Epidermal melanocyte (primary cell): Measurements from ENCODE around the gene COL24A1.
"Not testable (repeated sequence)": the region's sequence is repeated elsewhere in the genome, so short reads cannot be mapped to it uniquely, and the experiment has no call there.

Experiments used
- DNase-seq: peaks from one replicate; pipeline ENCODE4 v3.0.0; 2011; ENCODE audit warnings: low spot score; ENCODE audit not compliant: insufficient read length

COL24A1 gene

DNA sequence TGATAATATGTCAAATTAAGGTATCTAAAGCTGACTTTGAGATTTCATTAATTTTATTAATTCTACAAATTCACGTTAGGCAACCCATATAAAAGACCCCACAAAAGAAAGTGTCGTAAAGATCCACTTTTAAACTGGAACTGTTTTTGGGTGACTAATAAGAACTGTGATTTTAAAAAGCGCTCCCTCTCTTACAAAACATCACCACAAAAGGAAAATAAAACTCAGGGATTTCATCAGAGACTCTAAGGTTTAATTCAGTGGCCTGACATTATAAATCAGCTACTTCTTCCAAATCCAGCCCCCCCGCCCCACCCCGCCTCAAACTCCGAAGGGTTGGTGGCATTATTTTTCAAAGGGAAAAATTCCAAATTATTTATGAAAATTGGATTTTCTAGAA lies 2.7 kb downstream of the COL24A1 start:
- DNase-seq, result no peak

DNA sequence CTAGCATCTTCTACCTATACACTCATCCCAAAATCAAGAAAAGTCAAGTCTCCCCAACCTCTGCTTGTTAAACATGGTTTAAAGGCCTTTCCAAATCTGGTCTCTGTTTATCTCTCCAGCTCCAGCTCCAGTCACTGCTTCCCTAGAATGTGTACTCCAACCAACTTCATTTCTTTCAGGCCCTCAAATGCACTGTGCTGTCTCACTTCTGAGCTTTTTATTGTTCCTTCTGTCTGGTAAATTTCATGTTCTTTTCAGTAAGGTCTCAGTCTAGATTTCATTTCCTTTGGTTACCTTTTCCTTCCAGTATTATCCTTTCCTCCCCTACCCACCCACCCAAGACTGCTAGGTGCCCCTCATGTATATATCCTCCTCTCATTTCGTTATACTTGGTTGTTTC lies 3.7 kb downstream of the COL24A1 start:
- DNase-seq, result no peak

DNA sequence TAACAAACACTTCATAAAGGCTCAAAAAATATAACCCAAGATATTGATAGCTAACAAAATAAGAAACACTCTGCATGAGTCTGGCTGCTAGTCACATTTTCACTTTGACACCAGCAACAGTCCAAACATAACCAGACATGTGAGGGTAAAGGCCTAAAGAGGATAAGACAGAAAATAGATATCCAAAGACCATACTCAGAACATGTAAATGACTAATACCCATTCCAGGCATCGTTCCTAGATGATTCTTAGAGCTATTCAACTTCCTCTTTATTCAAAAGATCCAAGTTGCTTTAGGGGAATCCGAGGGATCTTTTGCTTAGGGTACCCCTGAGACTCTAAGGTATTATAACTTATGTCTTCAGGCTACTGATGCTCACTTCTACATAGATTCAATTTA lies 5.1 kb downstream of the COL24A1 start:
- DNase-seq, result no peak

DNA sequence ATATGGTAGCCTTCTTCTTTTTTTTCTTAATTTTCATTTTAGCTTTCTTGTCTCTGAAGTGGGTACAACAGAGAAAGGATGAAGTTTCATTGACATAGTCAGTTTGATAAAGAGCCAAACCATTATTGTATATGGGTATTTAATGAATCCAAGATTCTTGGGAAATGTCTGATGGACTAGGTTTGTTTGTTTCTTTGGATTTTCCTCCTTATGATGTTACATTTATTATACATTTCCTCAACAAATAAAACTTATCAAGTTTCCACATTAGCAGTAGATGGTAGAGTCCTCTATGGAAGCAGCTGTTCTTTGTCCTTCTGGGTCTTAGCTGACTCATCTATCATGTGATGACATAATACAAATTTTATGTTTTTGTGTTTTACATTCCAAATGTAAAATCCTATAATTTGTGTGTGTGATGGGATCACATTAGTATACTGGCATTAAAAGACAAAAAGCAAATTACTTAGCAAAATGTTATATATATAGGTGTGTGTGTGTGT lies 6.0 kb downstream of the COL24A1 start:
- no peak for DNase-seq

DNA sequence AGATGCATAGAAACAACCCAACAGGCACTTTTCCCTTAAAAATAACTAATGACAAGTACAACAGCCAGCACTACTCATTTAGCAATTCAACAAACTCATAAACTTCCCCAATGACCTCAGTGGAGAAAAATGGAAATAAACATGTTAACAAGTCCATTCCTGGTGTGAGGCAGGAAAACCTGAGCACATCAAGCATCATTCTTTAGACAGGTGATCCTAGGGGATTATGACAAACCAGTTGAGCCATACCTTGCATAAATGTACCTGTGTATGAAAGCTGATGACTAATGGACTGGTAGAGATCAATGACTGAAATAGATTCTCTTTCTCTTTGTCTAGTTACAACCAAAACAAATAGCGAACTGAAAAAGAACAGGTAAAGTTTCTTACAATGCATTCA lies 7.0 kb downstream of the COL24A1 start:
- no peak for DNase-seq

DNA sequence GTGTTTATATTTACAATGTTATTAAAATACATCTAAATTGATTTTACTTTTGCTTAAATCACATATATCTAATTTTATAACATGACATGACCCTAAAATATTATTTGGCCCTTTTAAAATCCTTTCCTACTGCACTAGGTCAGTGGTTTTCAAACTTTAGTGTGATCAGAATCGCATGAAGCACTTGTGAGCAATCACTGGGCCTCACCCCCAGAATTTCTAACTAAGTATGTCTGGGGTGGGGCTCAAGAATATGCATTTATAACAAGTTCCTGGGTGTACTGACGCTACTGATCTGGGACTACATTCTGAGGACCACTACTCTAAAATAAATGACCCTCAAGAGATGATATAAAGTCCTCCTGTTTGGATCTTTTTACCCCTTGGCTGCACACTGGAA lies 8.8 kb downstream of the COL24A1 start:
- no peak for DNase-seq

DNA sequence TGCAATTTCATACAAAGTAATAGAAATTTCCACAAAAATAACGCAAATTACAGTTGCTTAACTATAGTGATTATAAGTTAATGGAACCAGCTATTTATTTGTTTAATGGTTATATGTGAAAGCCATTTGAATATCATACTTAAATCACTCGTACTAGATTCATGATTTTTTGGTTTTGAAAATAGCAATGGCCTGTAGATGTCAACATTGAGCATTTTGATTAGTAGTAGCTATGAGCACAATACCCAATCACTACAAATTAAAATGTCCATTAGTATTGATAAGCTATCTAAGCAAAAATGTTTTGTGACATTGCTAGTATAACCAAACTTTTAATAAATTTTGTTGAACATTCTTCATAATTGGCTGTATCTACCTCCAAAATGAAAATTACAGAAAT lies 10.0 kb downstream of the COL24A1 start:
- no peak for DNase-seq

DNA sequence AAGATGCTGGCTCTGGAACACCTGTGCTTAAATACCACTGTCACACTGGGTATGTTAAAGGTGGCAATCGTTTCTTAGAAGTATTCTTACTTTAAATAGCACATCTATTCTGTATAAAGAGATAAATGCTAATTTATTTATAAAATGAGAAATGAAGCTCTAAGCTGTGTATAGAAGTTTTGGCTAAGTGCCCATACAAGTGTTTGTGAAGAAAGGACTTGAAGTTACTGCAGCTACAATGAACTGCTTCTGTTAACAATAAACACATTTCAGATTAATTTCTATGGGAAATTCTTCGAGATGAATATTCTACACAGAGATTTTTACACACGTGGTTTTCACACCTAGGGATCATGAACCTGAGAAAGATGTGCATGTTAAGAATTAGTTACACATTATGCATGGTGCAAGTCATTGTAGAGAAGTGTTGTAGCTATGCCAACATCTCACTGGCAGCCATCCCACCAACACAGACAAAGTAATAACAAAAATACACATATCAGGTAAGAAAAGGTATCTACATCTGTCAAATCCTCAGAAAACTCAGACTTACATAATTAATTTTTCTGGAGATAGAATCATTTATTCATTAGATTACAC lies 16.2 kb downstream of the COL24A1 start:
- DNase-seq, result no peak

DNA sequence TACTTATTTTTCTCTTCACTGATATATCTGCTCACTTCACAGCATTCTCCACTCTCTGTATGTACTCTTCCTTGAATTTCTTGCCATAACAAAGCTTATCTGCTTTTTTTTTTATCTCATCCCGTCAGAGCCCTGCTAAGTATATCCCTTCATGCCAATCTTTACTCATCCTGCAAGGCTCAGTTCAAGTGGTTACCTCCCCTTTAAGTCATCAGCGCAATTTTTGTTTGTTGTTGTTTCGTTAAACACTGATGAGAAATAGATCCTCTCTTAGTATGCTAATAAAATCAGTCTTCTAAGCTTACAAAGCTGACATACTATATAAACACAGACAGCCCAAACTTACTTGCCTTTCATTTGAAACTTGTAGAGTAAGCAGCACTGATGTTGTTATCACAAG lies 17.8 kb downstream of the COL24A1 start:
- DNase-seq, result no peak

DNA sequence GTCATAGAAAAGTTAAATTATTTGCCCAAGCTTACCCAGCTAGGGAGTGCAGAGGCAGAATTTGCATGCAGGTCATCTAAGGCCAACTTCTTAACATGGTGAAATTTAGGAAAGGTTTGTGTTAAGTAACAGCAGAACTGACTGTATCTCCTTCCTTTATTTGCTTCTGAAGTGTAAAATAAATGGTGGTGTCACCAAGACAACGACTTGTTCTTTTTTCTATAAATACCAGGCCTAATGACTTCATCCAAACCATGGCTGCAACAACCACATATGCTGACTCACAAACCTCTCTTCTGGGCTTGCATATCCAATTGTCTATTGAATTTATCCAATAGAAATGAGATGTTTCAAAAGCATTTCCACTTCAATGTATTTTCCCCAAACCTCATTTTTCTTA lies 19.1 kb downstream of the COL24A1 start:
- DNase-seq, result no peak

DNA sequence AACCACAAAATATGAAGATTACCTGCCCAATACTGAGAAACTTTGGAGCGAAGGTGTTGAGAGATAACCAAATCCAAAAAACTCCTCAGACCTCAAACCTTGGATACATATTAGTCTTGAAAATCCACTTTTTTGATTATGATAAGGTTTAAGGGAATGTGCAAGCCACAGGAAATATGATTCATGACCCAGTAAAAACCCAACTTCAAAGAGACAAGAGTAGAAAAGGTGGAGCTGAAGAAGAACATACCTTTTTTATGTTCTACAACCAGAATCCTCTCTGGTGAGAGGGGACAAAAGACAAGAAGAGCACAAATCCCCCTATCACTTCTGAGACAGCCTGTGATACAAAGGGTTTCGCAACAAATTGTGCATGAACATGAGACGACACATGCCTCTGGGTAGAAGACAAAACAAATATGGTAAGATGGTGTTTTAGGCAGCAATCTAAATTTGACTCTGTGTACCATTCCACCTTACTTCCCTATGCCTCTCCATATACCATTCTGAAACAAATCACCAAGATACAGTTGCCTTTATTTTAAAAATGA lies 37.3 kb downstream of the COL24A1 start:
- no peak for DNase-seq

DNA sequence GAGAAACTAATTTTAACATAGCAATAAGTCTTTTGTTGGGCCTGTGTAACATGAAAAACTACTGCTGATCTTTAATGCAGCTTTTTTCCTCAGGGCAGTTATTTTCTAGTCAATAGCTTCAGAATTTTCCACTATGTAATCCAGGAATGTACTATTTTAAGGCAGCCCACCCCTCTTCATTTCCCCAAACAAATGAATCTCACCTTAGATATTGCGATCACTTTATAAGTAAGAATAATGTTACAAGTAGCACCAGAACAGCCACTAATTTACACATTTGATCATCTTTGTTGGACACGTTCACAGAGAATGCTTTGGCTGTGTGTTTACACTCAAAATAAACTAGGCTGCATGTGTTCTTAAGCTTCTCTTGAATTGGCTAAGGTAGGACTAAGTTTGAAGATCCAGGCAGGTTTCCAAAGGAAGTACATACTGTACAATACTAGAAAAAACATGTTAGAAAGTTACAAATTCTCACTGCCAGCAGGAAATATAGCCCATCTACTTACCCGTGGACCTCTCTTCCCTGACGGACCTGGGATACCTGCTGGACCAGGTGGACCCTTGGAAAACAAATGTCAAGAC lies 41.7 kb downstream of the COL24A1 start:
- DNase-seq, result no peak

DNA sequence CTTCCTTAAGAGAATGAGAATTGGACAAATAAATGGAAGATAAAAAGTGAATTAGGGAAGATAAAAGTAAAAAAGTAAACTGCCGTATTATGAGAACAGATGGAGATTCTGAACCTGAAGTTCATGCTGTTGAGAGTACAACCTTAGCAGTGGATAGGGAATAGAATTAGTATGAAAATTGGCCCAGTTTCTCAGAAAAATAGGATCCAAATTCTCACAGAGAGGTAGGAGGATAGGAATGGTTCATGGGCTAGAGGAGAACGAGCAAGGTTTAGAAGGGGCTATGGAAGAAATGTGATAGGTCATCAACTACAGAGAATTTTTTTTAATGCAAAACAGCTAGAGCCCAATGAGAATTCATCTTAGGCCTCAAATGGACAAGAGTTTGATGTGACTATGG lies 42.3 kb downstream of the COL24A1 start:
- DNase-seq, result no peak

DNA sequence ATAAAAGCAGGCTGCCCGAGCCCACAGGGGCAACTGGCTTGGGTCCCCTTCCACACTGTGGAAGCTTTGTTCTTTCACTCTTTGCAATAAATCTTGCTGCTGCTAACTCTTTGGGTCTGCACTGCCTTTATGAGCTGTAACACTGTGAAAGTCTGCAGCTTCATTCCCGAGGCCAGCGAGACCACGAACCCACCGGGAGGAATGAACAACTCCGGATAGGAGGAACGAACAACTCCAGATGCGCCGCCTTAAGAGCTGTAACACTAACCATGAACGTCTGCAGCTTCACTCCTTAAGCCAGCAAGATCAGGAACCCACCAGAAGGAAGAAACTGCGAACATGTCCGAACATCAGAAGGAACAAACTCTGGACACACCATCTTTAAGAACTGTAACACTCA lies 45.0 kb downstream of the COL24A1 start:
- DNase-seq, result not testable (repeated sequence)

DNA sequence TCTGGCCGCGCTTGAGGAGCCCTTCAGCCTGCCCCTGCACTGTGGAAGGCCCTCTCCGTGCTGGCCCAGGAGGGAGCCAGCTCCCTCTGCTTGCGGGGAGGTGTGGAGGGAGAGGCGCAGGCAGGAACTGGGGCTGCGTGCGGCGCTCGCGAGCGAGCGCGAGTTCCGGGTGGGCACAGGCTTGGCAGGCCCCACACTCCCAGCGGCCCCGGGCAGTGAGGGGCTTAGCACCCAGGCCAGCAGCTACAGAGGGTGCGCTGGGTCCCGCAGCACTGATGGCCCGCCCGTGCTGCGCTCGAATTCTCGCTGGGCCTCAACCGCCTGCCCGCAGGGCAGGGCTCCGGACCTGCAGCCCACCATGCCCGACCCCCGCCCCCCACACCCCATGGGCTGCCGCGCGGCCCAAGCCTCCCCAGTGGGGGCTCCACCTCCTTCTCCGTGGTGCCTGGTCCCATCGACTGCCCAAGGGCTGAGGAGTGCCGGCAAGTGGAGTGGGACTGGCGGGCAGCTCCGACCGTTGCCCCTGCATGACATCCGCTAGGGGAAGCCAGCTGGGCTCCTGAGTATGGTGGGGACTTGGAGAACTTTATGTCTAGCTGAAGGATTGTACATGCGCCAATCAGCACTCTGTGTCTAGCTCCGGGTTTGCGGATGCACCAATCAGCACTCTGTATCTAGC lies 46.0 kb downstream of the COL24A1 start:
- DNase-seq, result no peak

DNA sequence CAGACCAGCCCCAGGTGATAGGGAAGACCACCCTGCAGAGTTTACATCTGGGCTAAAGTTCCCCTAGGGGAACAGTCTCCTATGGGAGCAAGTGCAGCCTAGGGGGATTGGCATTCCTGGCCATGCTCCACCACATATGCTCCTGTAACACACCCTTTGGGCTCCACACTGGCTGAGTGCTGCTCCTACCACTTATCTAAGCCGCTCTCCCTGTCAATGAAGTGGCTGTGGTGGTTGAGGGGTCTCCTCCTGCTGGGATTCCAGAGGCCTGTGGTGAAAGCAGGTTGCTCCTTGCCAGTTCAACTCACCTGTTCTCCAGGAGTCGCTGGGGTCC lies 51.1 kb downstream of the COL24A1 start:
- DNase-seq, result no peak

DNA sequence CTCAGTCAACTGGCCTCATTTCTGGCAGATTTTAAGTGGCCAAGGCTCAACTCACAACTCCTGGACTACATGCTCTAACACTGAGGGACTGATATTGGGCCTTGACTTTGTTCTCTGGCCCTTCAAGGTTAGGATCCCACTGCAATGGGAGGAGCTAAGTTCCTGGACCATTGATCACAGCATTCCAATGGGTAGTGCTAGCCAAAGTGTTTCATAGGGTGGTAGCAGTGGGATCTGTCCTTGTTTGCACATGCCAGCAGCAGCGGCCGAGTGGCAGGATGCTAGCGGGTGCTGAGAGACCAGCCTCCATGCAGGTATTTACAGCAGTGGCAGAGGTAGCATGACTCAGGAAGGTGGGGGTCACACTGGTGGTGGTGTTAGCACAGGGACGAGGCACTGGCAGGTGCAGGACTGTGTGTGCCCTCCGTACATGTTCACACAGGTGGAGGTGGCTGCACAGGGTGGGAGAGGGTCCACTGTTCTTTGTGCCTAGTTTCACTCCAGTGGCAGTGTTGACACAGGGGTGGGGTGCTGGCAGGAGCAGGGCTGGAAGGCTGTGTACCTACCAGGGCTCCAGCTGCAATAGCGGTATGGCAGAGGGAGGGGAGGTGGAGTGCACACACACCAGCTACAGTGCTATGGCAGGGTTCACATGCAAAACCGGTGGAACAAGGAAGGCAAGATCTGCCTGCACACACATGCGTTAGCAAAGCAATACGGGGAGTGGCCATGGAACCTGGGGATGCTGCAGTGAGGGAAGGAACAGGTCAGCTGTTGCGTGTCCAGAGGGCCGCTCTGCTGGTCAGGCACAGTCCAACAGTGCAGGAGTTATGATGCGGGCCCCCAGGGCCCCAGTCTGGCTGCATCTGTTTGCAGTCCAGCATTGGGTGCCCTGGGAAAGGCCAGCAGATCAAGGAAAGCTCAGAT lies 51.7 kb downstream of the COL24A1 start:
- no peak for DNase-seq

DNA sequence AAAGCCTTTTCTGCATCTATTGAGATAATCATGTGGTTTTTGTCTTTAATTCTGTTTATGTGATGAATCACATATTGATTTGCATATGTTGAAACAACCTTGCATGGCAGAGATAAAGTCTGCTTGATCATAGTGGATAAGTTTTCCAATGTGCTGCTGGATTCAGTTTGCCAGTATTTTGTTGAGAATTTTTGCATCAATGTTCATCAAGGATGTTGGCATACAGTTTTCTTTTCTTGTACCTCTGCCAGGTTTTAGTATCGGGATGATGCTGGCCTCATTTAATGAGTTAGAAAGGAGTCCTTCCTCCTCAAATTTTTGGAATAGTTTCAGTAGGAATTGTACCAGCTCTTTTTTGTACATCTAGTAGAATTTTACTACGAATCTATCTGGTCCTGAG lies 55.0 kb downstream of the COL24A1 start:
- no peak for DNase-seq

DNA sequence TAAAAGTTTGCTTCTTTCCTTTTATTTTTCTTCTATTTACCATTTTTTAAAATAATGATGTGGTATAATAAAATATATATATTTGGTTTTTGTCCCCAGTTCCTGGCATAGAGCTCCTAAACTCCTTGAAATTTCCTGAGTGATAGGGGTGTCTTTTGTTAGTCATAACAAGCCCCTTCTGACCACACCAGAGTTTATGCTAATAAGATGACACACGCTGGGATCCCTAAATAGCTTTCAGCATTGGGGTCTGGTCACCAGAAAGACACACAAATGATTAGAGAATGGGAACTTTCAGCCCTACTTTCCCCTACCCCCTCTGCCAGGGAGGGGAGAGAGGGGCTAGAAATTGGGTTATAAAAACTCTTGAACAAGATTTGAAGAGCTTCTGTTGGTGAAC lies 56.2 kb downstream of the COL24A1 start:
- DNase-seq, result no peak

DNA sequence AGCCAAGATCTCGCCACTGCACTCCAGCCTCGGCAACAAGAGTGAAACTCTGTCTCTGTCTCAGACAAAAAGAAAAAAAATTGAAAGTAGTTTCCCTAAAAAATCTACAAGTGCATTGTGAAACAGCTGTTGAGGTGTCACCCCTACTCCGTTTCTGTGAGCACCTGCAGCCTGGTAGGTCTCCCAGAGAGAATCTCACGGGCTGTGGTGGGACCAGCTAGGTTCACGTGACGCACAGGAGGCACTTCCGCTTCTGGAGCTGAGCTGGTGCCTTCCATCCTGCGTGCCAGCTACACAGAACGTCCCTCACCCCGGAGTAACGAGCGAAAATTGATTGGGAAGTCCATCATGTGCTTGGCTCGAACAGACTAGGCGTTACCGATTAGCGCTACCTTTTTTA lies 66.8 kb downstream of the COL24A1 start:
- DNase-seq, result no peak

DNA sequence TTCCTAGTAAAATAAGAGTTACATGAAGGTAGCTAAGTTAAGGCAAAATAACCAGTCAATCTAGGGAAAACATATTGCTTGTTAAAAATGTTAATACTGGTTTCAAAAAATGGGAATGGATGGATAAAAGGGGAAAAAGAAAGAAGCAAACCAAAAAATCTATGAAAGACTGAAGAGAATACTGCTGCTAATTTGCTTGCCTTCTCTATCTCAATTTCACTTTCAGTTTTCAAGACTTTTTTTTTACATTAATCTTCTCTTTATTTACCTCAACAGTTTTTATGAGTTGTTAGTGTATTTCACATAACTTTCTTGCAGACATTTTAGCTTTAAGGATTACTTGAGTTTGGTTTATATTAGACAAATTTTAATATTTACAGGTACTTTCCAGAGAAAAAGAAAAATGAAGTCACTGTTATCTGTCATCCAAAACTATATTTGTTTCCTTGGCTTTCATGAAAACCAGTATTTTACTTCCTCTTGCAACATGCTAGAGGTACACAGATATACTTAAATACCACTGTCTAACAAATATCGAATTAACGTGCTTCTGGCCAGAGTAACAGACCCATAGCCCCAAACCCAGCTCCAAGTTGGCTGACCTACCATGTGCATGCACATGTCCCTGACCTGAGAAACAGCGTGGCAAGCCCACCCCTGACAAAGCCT lies 70.7 kb downstream of the COL24A1 start:
- DNase-seq, result no peak
